Stimulated activated CD4-positive, alpha-beta T cell treated with anti-CD3 and anti-CD28 coated beads, Interleukin-12 subunit alpha, Interleukin-12 subunit beta, amount 100 ng/mL, for 48 hours (primary cell): ENCODE measurements around the gene LRP5.
"Not testable (repeated sequence)": the region's sequence is repeated elsewhere in the genome, so short reads cannot be mapped to it uniquely, and the experiment has no call there.

Source experiments
- DNase-seq, 3 donors: peaks; one replicate each; pipeline ENCODE4 v3.0.0-alpha.2; 2020; ENCODE audit warnings: low read depth in 2 of 3, low spot score in 1 of 3

Gene LRP5

GRCh38 chr11:68328374-68329091, 16.1 kb downstream of the LRP5 start:
- no peak for DNase-seq

GRCh38 chr11:68329536-68329935, 17.1 kb downstream of the LRP5 start:
- DNase-seq = no peak

- DNase-seq = no peak
Measured at GRCh38 chr11:68329978-68330699, 17.7 kb downstream of the LRP5 start.

GRCh38 chr11:68330700-68331337, 18.4 kb downstream of the LRP5 start:
- no peak for DNase-seq

GRCh38 chr11:68331338-68331947, 19.1 kb downstream of the LRP5 start:
- DNase-seq = no peak

GRCh38 chr11:68332186-68332585, 19.8 kb downstream of the LRP5 start:
- DNase-seq = no peak

GRCh38 chr11:68333173-68333572, 20.8 kb downstream of the LRP5 start:
- DNase-seq = no peak

GRCh38 chr11:68334923-68335322, 22.5 kb downstream of the LRP5 start:
- no peak for DNase-seq

- no peak for DNase-seq
Measured at GRCh38 chr11:68335683-68336082, 23.3 kb downstream of the LRP5 start.

GRCh38 chr11:68336716-68337115, 24.3 kb downstream of the LRP5 start:
- DNase-seq = no peak

- DNase-seq = no peak
Measured at GRCh38 chr11:68337399-68337835, 25.0 kb downstream of the LRP5 start.

GRCh38 chr11:68338051-68338780, 25.8 kb downstream of the LRP5 start:
- DNase-seq = no peak

GRCh38 chr11:68340003-68340767, 27.8 kb downstream of the LRP5 start:
- DNase-seq = no peak

GRCh38 chr11:68340784-68341556, 28.6 kb downstream of the LRP5 start:
- no peak for DNase-seq

GRCh38 chr11:68341557-68342458, 29.4 kb downstream of the LRP5 start:
- no peak for DNase-seq

GRCh38 chr11:68342459-68343158, 30.2 kb downstream of the LRP5 start:
- DNase-seq = no peak

- no peak for DNase-seq
Measured at GRCh38 chr11:68343761-68344256, 31.4 kb downstream of the LRP5 start.

- not testable (repeated sequence) for DNase-seq
Measured at GRCh38 chr11:68344821-68345220, 32.4 kb downstream of the LRP5 start.
